GM19395 (cell line): ENCODE results near the gene G0S2.
"Not testable (repeated sequence)": the region's sequence is repeated elsewhere in the genome, so short reads cannot be mapped to it uniquely, and the experiment has no call there.

Experiments
- ATAC-seq: cut with Tn5 transposase; IDR thresholded peaks from one replicate; pipeline ENCODE4 v1.9.1; 2021; ENCODE audit warnings: mild to moderate bottlenecking, moderate library complexity; ENCODE audit not compliant: unreplicated experiment

Gene G0S2

DNA sequence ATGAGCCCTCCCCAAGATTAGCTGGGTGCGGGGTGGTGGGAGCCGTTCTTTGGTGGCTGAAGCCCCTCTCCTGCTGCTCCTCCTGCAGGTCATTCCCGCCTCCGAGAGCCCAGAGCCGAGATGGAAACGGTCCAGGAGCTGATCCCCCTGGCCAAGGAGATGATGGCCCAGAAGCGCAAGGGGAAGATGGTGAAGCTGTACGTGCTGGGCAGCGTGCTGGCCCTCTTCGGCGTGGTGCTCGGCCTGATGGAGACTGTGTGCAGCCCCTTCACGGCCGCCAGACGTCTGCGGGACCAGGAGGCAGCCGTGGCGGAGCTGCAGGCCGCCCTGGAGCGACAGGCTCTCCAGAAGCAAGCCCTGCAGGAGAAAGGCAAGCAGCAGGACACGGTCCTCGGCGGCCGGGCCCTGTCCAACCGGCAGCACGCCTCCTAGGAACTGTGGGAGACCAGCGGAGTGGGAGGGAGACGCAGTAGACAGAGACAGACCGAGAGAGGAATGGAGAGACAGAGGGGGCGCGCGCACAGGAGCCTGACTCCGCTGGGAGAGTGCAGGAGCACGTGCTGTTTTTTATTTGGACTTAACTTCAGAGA lies 448 bp downstream of the G0S2 start:
- ATAC-seq = no peak

DNA sequence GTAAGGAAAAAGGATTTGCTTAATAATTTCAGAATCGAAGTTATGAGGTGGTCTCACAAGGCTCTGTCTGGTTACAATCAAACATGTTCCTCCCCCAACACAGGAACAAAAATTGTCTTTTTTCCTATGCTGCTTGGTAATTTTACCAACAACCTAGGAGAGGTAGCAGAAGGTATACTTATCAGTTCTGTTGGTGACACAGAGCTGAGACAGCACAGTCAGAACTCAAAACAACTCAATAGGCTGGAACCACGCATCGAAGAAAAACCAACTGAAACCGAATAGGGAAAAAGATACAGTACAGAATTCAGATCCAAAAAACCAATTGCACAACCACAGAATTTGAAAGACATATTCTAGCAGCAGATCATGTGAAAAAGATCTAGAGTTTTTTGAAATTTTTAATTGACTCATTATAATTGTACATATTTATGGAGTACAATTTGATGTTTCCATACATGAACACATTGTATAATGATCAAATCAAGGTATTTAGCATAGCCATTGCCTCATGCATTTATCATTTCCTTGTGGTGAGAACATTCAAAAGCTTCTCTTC lies 3.8 kb downstream of the G0S2 start:
- no peak for ATAC-seq

DNA sequence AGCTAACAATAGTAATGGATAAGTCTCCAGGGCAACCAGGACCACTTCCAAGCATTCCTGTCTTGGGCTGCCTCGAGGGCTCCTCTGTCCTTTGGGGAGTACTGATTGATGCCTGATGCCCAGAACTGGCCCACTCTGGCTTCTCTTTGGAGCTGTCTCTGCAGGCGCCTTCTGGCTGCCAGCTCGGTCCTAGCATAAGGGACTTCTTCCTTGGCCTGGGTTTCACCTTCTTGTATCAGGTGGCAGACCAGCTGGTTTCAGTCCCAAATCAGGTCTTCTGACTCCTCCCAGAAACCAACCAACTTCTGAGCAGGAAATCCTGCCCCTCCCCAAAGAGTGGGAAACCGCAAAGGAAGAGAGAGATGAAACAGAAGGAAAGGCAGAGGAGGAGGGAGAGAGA lies 10.6 kb downstream of the G0S2 start:
- ATAC-seq = peak; percentile 84

DNA sequence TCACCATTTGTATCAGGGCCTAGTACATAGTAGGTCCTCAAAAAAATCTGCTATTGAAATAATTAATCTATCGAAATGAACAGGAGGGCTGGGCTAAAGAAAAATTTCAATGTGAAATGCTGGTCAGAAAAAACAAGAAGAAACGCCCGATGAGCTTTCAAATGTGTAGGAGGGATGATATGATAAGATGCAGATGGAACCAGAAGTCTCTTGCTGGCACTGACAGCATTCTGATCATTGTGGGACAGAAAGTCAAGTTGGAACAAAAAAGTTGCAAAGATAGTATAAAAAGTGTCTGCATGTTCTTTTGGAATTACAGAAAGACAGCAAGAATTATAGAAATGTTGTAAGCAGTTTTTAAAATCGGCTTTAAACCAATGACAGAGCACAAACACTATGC lies 11.1 kb downstream of the G0S2 start:
- ATAC-seq = no peak

DNA sequence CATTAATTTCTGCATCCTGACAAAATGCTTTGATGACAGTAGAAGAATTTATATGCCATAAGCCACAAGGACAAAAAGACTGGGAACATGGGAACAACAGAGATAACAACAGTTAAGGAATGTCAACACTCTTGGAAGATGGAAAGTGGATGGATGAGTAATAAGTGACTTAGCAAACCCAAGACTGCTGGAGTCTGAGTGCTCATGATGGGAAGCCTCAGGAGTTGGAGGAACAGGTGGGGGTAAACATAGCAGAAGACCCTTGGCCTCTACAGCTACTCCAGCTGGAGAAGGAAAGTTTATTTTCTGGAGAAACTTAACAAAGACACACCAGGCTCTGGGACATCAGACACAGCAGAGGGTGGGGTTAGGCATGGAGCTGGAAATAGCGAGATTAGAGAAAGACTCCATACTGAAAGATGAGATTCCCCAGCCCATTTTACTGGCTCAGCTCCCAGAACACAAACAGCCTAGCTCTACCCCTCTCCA lies 13.6 kb downstream of the G0S2 start:
- ATAC-seq = no peak

DNA sequence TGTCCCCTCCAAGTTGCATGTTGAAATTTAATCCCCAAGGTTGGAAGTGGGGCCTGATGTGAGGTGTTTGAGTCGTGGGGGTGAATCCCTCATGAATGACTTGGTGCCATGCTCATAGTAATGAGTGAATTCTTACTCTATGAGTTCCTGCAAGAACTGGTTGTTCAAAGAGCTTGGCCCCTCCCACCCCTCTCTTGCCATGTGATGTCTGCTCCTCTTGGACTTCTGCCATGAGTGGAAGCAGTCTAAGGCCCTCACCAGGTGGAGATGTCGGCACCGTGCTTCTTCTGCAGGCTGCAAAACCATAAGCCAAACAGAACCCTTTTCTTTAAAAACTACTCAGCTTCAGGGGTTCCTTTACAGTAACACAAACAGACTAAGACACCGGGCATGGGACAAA lies 14.3 kb downstream of the G0S2 start:
- no peak for ATAC-seq

DNA sequence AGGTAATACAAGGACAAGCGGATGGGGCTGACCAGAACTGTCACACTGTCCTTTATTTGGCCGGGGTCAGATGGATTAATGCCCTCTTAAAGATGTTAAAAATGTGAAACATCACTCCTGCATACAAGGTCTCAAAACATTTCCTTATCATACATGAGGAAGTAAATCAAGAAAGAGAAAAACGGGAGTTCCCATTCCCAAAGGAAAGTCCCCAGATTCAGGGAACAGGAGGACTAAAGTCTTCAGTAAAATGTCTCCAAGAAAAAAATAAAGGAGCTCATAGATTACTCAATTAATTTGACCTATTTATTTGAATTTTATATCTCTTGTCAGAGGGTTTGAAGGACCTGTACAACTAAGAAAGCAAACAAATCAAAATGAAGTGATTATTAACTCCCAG lies 16.0 kb downstream of the G0S2 start:
- ATAC-seq = no peak

DNA sequence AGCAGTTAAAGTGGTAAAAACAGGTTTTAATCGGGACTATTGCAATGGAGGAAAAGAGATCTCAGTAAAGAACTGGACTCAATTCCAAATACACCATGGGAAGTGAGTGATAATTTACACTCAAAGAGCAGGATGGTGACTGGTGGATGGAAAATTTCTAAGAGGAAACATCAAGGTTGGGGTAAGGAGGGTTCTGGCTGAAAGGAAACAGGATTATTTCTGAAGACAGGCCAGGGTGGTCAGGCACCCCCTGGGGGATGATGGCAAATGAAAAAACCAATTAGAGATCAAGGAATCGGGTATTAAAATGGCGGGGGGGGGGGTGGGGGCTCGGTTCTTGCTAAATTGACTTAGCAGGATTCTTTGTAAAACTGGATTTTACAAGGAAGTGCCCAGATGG lies 17.1 kb downstream of the G0S2 start:
- no peak for ATAC-seq

DNA sequence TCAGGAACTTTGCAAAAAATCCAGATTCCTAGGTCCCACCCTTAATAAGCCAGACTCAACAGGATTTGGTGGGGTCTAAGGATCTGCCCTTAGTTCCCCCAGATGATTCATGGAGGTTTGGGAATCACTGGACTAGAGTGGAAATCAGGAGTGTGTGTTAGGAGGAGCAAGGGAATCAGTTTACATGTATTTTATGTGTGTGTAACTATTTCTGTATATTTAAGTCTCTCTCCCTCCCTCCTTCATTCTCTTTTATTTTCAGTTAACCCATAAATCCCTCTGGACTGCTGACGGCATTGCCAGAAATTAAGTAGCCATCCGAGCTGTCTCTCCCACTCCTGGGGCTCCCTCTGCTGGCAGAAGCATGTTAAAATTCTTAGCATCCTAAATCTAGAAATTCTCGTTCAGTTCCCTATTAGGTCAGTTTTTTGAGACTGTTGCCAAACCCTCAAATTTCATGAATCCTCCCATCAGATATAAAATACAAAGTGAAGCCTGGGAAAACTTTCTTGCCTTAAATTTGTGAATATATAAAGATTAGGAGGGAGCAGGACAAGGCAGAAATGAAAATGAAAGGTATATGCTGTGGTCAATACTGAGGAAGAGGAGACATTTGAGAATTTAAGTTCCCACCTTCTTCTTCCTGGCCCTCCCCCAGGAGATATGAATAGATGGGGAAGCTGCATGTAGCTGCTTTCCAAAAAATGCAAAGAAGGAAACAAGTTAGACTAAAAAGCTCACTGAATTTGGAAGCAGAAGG lies 17.7 kb downstream of the G0S2 start:
- peak; percentile 85 for ATAC-seq

DNA sequence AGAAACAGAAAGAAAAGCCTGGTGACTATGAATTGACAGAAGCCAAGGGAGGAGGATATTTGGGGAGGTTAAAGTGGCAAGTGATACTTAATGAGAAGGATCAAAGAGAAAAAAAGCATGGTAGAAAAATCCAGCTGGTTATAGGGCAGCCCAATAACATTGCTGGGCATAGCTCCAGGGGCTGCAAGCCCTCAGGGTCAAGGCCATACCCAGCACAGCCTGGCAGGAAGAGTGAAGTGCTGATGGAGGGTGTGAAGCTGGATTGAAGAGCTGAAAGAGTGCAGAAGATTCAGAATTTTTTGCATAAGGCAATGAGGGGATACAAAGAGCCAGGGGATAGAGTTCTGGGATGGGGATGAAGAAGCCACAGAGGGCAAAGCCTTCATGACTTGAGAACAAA lies 21.5 kb downstream of the G0S2 start:
- no peak for ATAC-seq

DNA sequence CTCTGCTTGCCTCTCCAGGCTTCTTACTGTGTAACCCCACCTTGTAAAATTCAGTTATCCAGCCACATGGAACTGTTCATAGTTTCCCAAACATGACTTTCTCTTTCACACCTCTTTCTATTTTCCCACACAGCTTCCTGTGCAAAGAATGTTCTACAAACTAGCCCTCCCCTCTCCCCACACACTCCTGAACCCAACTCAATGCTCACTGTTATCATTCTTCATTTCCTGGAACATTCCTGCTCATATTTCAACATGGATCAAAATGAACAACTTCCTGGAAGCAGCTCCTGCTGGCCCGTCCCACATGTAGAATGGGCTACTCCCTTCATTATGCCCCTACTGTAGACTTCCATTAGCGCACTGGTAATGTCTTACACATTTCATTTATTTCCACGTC lies 21.9 kb downstream of the G0S2 start:
- no peak for ATAC-seq

DNA sequence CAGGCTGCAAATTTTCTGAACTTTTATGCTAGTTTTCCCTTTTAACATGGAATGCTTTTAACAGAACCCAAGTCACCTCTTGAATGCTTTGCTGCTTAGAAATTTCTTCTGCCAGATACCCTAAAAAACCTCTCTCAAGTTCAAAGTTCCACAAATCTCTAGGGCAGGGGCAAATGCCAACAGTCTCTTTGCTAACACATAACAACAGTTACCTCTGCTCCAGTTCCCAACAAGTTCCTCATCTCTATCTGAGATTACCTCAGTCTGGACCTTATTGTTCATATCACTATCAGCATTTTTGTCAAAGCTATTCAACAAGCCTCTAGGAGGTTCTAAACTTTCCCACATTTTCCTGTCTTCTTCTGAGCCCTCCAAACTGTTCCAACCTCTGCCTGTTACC lies 25.5 kb downstream of the G0S2 start:
- ATAC-seq = not testable (repeated sequence)

DNA sequence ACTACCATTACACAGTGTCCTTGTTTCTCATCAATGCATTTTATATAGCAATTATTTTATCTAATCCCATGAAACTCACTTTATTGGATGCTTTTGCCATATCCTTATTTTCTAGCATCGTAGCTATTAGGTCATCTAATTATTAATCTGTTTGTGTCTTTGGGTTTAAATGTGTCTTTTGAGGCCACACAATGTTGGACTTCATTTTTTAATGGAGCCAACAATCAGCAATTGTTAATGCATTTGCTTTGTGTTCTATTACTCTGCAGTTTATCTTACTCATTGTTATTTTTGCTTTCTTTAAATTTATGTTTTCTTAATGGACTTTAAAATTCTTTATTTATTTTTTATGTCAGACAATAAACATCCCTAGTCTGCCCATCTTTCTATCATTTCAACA lies 27.6 kb downstream of the G0S2 start:
- ATAC-seq = no peak

DNA sequence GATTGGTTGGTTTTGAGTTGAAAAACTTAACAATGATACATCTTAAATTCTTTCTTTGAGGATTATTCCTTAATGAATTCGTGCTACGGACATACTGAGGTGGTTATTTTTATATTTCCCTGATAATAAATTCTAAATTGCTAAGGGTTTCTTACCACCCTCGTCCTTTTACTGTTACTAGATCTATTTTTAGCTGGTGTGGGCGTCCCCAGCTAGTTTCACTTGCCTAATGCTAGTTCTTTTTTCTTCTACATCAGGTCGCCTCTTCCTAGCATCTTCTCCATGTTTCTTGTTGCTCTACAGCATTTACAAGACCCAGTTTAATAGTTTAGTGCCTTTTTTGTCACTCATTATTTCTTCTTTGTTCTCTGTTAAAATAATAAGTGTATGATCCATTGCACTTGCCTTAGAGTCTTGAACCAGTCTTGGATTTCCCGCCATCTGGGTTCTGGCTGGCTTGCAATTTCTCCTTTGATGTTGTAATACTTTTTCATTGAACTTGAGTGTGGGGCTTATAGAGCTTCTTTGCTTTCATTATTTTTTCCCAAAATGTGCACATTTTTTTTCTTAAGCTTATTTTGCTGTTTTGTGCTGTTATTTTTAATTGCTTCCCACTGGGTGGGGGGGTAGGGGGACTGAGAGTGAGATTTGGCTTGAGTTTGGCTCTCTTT lies 28.8 kb downstream of the G0S2 start:
- ATAC-seq = no peak

DNA sequence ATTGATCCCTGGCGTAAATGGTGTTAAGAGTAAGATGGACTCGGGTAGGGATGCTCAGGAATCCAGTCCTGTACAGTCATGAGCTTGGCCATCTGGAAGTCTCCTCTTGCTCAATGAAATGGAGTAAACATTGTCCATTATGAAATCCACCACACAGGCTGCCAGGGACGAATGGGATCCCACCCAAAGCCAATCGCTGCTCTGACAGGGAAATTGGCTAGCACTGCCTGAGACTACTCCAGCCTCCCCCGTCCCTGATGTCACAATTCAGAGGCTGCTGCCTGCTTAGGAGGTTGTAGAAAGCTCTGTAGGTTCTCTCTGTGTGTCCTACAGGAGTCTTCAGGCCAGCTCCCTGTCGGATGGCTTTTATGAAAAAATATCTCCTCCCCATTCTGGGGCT lies 29.4 kb downstream of the G0S2 start, which contains the start of gene HSD11B1:
Gene HSD11B1, plus strand, starts transcription at position 263 of the 400 bp plus-strand sequence. Its CDS starts 97 bp downstream, at position 360.
- no peak for ATAC-seq

DNA sequence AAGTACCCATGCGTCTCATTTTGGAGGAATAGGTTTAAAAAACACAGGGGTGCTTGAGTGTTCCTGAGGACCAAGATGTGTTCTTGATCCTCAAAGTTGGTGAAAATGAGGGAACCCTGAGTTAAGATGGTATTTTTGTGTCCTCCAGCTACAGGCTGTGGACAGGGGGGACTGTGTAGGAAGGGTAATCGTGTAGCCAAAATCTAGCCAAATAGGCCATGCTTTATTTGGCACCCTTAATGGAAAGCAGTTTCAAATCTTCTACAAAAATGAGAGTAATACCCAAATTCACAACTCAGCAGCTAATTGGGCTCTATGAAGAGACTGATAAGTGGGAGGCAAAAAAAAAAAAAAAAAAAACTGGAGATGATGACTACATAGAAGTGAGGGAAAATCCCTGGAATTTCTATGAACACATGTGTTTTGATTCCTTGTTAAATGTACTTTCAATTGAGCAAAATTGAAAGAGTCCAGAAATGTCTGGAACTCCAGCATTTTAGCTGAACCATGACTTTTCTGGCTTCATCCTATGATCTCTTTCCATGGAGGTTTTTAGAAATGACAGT lies 29.9 kb downstream of the G0S2 start:
- no peak for ATAC-seq

DNA sequence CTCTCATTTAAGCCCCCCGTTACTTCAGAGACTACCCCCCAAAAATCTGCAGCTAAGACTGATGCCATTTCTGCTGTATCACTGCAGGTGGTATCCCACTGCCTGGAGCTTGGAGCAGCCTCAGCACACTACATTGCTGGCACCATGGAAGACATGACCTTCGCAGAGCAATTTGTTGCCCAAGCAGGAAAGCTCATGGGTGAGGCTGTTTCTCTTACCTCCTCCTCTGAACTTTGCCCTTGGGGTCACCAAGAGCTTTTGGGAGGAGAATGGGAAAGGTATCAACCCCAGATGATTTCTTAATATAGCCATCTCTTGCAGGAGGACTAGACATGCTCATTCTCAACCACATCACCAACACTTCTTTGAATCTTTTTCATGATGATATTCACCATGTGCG lies 31.4 kb downstream of the G0S2 start:
- ATAC-seq = no peak

DNA sequence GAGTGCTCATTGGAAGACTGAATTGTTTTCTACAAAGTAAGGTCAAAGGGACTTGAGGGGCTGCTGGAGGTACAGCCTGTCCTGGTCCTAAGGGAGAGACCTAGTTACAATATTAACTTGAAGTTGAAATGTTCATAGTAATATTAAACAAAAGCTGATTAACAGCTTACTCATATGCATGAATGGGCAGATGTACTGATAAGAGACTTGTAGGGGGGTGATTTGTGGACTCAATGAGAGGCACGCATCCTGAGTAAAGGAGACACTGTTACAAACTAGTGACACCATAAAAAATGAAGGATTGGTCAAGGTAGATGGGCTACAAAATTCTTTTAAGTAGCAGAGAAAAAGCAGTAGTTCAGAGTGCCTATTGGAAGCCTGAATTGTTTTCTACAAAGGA lies 32.1 kb downstream of the G0S2 start:
- ATAC-seq = no peak

DNA sequence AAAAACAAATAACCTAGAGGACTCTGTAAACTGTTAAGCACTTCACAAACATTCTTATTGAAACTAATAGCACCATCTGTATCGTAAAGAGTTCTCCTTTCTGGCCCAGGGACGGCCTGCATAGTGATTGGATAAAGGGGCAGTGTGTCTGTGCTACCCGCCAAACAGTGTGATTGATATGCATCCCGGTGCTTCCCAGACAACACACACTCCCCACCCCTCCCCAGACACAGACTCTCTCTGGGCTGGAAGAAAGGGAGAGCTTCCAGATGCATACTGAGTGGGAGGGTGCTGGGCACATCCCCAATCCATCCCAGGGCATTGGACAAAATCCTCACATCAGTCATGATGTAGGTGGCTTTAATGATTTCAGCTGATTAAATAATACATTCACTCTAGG lies 33.1 kb downstream of the G0S2 start:
- ATAC-seq = no peak

DNA sequence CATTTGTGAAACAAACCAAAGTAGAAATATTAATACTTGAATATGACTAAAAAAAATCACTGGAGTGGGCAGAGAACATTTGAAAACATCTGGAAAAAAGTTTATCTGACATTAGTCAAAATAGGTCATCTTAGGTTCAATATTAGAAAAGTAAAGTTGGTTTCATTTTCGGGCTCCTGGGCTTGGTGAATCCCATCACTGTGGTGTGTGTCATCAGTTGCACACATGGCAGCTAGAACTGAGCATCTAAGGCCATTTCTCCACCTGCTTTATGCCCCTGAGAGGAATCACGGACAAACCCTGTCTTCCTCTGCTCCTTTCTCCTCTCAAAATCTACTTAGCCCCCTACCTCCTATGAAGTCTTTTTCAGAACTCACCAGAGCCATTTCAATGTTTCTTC lies 34.9 kb downstream of the G0S2 start:
- ATAC-seq = peak; percentile 79

DNA sequence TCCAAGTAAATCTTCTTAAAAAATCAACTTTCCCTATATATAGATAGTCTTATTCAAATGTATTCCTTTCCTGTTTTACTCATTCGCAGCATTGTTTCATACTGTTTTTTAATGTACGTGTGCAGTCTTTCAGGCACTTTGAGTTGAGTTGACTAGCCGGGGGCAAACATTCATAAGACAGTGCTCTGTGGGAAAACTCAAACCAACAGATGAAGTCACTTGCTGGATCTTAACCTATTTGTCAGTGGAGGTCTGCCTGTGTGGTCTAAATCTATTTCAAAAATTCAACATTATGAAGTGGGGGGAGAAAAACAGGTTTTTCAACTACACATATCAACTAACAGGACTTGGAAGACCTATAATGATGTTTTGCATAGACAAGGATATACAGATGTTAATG lies 35.6 kb downstream of the G0S2 start:
- ATAC-seq = no peak
